PC-9 (cell line): Measurements from ENCODE around the gene LCLAT1. TPM values are rescaled to one million over a fixed set of nuclear protein-coding genes. Genes with fewer than 3 reads are reported as not detected.

Experiments
- BruUV-seq: library from RNA; stranded (reverse); fragments of 400-500 nt; replicated peaks from 2 replicates; lab custom pipeline; 2021; lab: Mats Ljungman, UMichigan
- CTCF ChIA-PET: fragments of 300-600 bp; sonication (Branson Sonifier 250); formaldehyde crosslinking; loops from one replicate; lab custom pipeline; 2022; ENCODE audit warnings: antibody characterized with exemption; lab: Charles Lee
- POLR2A ChIA-PET: fragments of 300-600 bp; sonication (Branson Sonifier 250); formaldehyde crosslinking; loops from one replicate; lab custom pipeline; 2022; ENCODE audit warnings: antibody characterized with exemption; ENCODE audit not compliant: unreplicated experiment; lab: Charles Lee
- DNase-seq, 2 experiments: peaks; one replicate each; pipeline versions ENCODE4 v3.0.0 to v3.0.0-alpha.2; 2015 to 2022; ENCODE audit warnings: mixed read lengths in 1 of 2
- H2AFZ ChIP-seq: fragments of 200-600 bp; sonication (generic); 2 replicates; pipeline ENCODE4 v1.8.1; 2017; ENCODE audit warnings: antibody characterized with exemption
- H3F3A ChIP-seq: fragments of 200-600 bp; sonication (generic); 2 replicates; pipeline ENCODE4 v1.8.1; 2017; ENCODE audit warnings: antibody characterized with exemption, mild to moderate bottlenecking, low read depth; ENCODE audit not compliant: insufficient read depth
- H3K27ac ChIP-seq: fragments of 200-600 bp; sonication (generic); 2 replicates; pipeline ENCODE4 v1.6.1; 2016; ENCODE audit warnings: mixed run types
- H3K27me3 ChIP-seq: fragments of 200-600 bp; sonication (generic); 2 replicates; pipeline ENCODE4 v1.6.1; 2016; ENCODE audit warnings: low read depth, mixed run types; ENCODE audit not compliant: insufficient read depth
- H3K36me3 ChIP-seq: fragments of 200-600 bp; sonication (generic); 2 replicates; pipeline ENCODE4 v1.6.1; 2016; ENCODE audit warnings: low read depth, mixed run types
- H3K4me1 ChIP-seq: fragments of 200-600 bp; sonication (generic); replicated peaks from 2 replicates; pipeline ENCODE4 v1.6.1; 2016; ENCODE audit warnings: mixed run types; ENCODE audit not compliant: insufficient read depth
- H3K4me2 ChIP-seq: fragments of 200-600 bp; sonication (generic); 2 replicates; pipeline ENCODE4 v1.6.1; 2017; ENCODE audit warnings: mixed run types
- H3K4me3 ChIP-seq: fragments of 200-600 bp; sonication (generic); 2 replicates; pipeline ENCODE4 v1.6.1; 2016; ENCODE audit warnings: mixed run types
- H3K79me2 ChIP-seq: fragments of 200-600 bp; sonication (generic); 2 replicates; pipeline ENCODE4 v1.6.1; 2017; ENCODE audit warnings: low read depth, mixed run types
- H3K9me2 ChIP-seq: fragments of 200-600 bp; sonication (generic); 2 replicates; pipeline ENCODE4 v1.8.1; 2017; ENCODE audit warnings: mild to moderate bottlenecking; ENCODE audit not compliant: insufficient read depth
- H3K9me3 ChIP-seq: fragments of 200-600 bp; sonication (generic); 2 replicates; pipeline ENCODE4 v1.8.1; 2016; ENCODE audit warnings: low read depth; ENCODE audit not compliant: insufficient read depth
- H4K20me1 ChIP-seq: fragments of 200-600 bp; sonication (generic); 2 replicates; pipeline ENCODE4 v1.8.1; 2017; ENCODE audit not compliant: insufficient read depth
- CTCF ChIP-seq: fragments of 200-600 bp; sonication (generic); conservative IDR thresholded peaks from 2 replicates; pipeline ENCODE4 v1.6.1; 2017; ENCODE audit warnings: mixed run types, antibody characterized with exemption, mild to moderate bottlenecking, moderate library complexity
- EZH2 ChIP-seq: fragments of 200-600 bp; sonication (generic); IDR thresholded peaks from 2 replicates; pipeline ENCODE4 v1.8.0; 2017; ENCODE audit warnings: antibody characterized with exemption, low read depth
- intact Hi-C: fragments of 100-400 bp; cut with micrococcal nuclease; formaldehyde crosslinking; loops from one replicate; pipeline ENCODE4 v1.10.0; 2022; ENCODE audit not compliant: unreplicated experiment
- total RNA-seq: library from RNA; stranded (reverse); gene quantifications from 2 replicates; pipeline ENCODE4 v1.2.3, GENCODE V29; 2021

Gene LCLAT1
- total RNA-seq, 1 experiment from 2014 or later, result 35.7 TPM

- Histone ChIP-seq H2AFZ (no peak overlapping the region), H3K4me1 (peaks cover 26% of the 10 kb centered on the region), H3K27me3 (no peaks in the 10 kb centered on the region), H3K27ac (no peak overlapping the region), H3K4me3 (no peak overlapping the region), H3F3A (peaks cover 20% of the 10 kb centered on the region; the same call in 1 of the 2 replicates), H3K9me3 (peaks cover 23% of the 10 kb centered on the region), H3K36me3 (0 out of 2 replicates have a peak, but pooled peaks cover 4% of the 10 kb centered on the region), H3K9me2 (no peaks in the 10 kb centered on the region), H3K79me2 (no peaks in the 10 kb centered on the region), H4K20me1 (no peaks in the 10 kb centered on the region), H3K4me2 (no peak overlapping the region)
- peak in 1 of 2 experiments; percentile 43 for DNase-seq
- no peak for TF ChIP-seq EZH2
- no peak for TF ChIP-seq CTCF
- ChIA-PET POLR2A (no interaction called here), CTCF (no interaction called here)
- intact Hi-C loops, result no loop called here
- BruUV-seq, result no TSS peak
Observed at GRCh38 chr2:30661173-30662107, 214.4 kb downstream of the LCLAT1 start.

DNA sequence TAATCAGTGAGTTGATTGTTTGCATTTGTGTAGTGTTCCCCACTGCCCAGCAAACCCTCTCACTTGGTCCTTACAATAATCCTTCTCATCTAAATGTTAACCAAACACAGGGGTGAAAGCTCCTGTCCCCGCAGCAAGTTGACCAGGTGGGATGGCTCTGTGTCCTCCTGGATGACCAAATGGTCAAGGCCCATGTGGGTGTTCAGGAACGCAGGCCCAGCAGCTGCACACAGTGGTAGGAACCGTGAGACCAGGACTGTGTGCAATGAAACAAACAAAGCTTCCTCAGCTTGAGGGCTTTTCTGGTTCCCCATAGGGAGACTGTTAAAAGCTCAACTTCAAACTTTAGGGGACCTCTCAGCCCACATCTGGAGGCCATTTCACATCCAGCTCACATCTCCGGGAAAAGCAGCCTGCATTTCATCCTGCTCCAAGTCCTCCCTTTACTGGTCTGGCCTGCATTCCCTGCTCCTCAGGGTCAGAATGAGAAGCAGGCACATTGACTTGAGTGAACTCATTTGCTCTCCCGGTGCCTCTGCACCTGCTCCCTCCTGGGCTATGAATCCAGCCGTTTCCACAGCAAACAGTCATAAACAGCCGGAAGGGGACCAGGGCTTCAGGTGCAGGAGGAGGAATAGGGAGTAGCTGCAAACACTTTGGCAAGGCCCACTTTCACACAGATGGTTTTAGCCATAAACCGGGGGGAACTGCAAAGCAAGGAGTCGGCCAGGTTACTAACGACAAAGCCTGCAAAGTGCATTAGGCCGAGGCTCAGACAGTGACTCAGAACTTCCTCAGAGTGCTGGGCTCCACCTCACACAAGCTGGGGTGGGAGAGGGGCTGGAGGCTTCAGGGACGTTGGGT lies 215.5 kb downstream of the LCLAT1 start:
- Histone ChIP-seq H3K27me3 (no peaks in the 10 kb centered on the region), H3K9me2 (no peaks in the 10 kb centered on the region), H4K20me1 (no peaks in the 10 kb centered on the region), H3K36me3 (0 out of 2 replicates have a peak, but pooled peaks cover 4% of the 10 kb centered on the region), H3K79me2 (no peaks in the 10 kb centered on the region), H2AFZ (no peak overlapping the region), H3F3A (peaks cover 25% of the 10 kb centered on the region), H3K27ac (no peak overlapping the region), H3K4me2 (no peak overlapping the region), H3K4me1 (peaks cover 36% of the 10 kb centered on the region), H3K9me3 (peaks cover 31% of the 10 kb centered on the region), H3K4me3 (no peak overlapping the region)
- ChIA-PET CTCF (no interaction called here), POLR2A (no interaction called here)
- TF ChIP-seq EZH2, result no peak
- TF ChIP-seq CTCF, result no peak
- peak in 1 of 2 experiments; percentile 13 for DNase-seq
- intact Hi-C loops, result no loop called here
- no TSS peak for BruUV-seq

GRCh38 chr2:30663321-30663720 lies 216.3 kb downstream of the LCLAT1 start:
- Histone ChIP-seq H3K4me3 (no peak overlapping the region), H3K27me3 (no peaks in the 10 kb centered on the region), H3K9me2 (no peaks in the 10 kb centered on the region), H3K9me3 (peaks cover 34% of the 10 kb centered on the region), H3K79me2 (no peaks in the 10 kb centered on the region), H3K4me1 (peaks cover 36% of the 10 kb centered on the region), H3K36me3 (0 out of 2 replicates have a peak, but pooled peaks cover 4% of the 10 kb centered on the region), H3F3A (peaks cover 25% of the 10 kb centered on the region), H3K27ac (no peak overlapping the region), H3K4me2 (no peak overlapping the region), H4K20me1 (no peaks in the 10 kb centered on the region), H2AFZ (no peak overlapping the region)
- POLR2A ChIA-PET, result interaction anchor here (0.7 kb wide), 1 partner anchor 424 kb away, joined by 3 read pairs; no protein-coding TSS in a partner anchor
- DNase-seq, result peak in 1 of 2 experiments; percentile 5
- intact Hi-C loops, result no loop called here
- no peak for TF ChIP-seq CTCF
- no peak for TF ChIP-seq EZH2
- no TSS peak for BruUV-seq
- CTCF ChIA-PET, result interaction anchor here (0.7 kb wide), 1 partner anchor 448 kb away, joined by 4 read pairs; no protein-coding TSS in a partner anchor
